H1 (cell line): ENCODE results near the gene CCDC88C.

ENCODE experiments used
- CTCF ChIP-seq, 3 experiments: IDR thresholded peaks; 1 replicate in 2 of 3; 2 replicates in 1 of 3; pipeline versions ENCODE4 v1.5.1 to v1.6.1; 2011; ENCODE audit warnings: low read length in 3 of 3, mild to moderate bottlenecking in 3 of 3, inconsistent platforms in 2 of 3, low read depth in 1 of 3, moderate library complexity in 1 of 3; ENCODE audit not compliant: insufficient read depth in 1 of 3; ENCODE audit errors: control extremely low read depth in 1 of 3
- E2F6 ChIP-seq: IDR thresholded peaks from 2 replicates; pipeline ENCODE4 v1.6.1; 2012; ENCODE audit warnings: inconsistent platforms
- RXRA ChIP-seq: IDR thresholded peaks from 2 replicates; pipeline ENCODE4 v1.6.1; 2011; ENCODE audit warnings: low read depth, mild to moderate bottlenecking, low read length, moderate library complexity; ENCODE audit not compliant: insufficient read depth
- TAF1 ChIP-seq: IDR thresholded peaks from 2 replicates; pipeline ENCODE4 v1.6.1; 2011; ENCODE audit warnings: mild to moderate bottlenecking, low read depth, low read length

GRCh38 chr14:91279354-91279753 is 138.3 kb downstream of the CCDC88C start:
- TF ChIP-seq CTCF (IDR thresholded peaks at IDR 0.05; ENCODE audit: control extremely low read depth in 1 of 3, insufficient read depth in 1 of 3, low read depth in 1 of 3, low read length in 3 of 3), result no peak
- TF ChIP-seq E2F6, result no peak
- TF ChIP-seq TAF1, result no peak
- TF ChIP-seq RXRA, result no peak
